ENCODE measurements around the gene ARMH3.

ARMH3 gene

GRCh38 chr10:101879456-101880231 lies 176.3 kb downstream of the ARMH3 start:
- Histone ChIP-seq H3K27me3 (replicated peaks) (no peaks in the 10 kb centered on the region), H3K27ac (peak overlapping the region; percentile 49), H3K4me3 (ENCODE audit: low read depth, low read length) (no peak overlapping the region), H3K36me3 (replicated peaks) (no peaks in the 10 kb centered on the region)
- no peak for TF ChIP-seq CTCF (IDR thresholded peaks at IDR 0.05; ENCODE audit: low read depth, low read length, missing control alignments)
- peak; percentile 73 for DNase-seq
- in situ Hi-C loops (cut with HindIII; ENCODE audit: low pct_ligation_motif_present, low sequenced_read_pairs), result loop anchor here (25.0 kb wide), 1 partner anchor 133 kb away; no protein-coding TSS in a partner anchor

- Histone ChIP-seq H3K4me3 (ENCODE audit: low read depth, low read length) (no peak overlapping the region), H3K36me3 (replicated peaks) (no peaks in the 10 kb centered on the region), H3K27me3 (replicated peaks) (no peaks in the 10 kb centered on the region), H3K27ac (peak overlapping the region; percentile 49)
- no peak for DNase-seq
- no peak for TF ChIP-seq CTCF (IDR thresholded peaks at IDR 0.05; ENCODE audit: low read depth, low read length, missing control alignments)
- in situ Hi-C loops (cut with HindIII; ENCODE audit: low pct_ligation_motif_present, low sequenced_read_pairs), result loop anchor here (25.0 kb wide), 1 partner anchor 133 kb away; no protein-coding TSS in a partner anchor
Measured at GRCh38 chr10:101878869-101879268, 177.1 kb downstream of the ARMH3 start.

- H3K4me3 ChIP-seq (ENCODE audit: low read depth, low read length), result no peak overlapping the region
- no peak for TF ChIP-seq CTCF (IDR thresholded peaks at IDR 0.05; ENCODE audit: low read depth, low read length, missing control alignments)
- no peak for DNase-seq
- H3K36me3 ChIP-seq (replicated peaks), result no peaks in the 10 kb centered on the region
- no peak overlapping the region for H3K27ac ChIP-seq
- H3K27me3 ChIP-seq (replicated peaks), result no peaks in the 10 kb centered on the region
- in situ Hi-C loops (cut with HindIII; ENCODE audit: low pct_ligation_motif_present, low sequenced_read_pairs), result loop anchor here (25.0 kb wide), 1 partner anchor 137 kb away; no protein-coding TSS in a partner anchor
Measured at GRCh38 chr10:101875068-101875688, 180.8 kb downstream of the ARMH3 start.

- in situ Hi-C loops (cut with HindIII; ENCODE audit: low pct_ligation_motif_present, low sequenced_read_pairs), result no loop called here
- DNase-seq, result no peak
- H3K4me3 ChIP-seq (ENCODE audit: low read depth, low read length), result no peak overlapping the region
- no peak for TF ChIP-seq CTCF (IDR thresholded peaks at IDR 0.05; ENCODE audit: low read depth, low read length, missing control alignments)
- no peak overlapping the region for H3K27ac ChIP-seq
- H3K36me3 ChIP-seq (replicated peaks), result no peaks in the 10 kb centered on the region
- no peaks in the 10 kb centered on the region for H3K27me3 ChIP-seq (replicated peaks)
Measured at GRCh38 chr10:101874252-101874651, 181.7 kb downstream of the ARMH3 start.

DNA sequence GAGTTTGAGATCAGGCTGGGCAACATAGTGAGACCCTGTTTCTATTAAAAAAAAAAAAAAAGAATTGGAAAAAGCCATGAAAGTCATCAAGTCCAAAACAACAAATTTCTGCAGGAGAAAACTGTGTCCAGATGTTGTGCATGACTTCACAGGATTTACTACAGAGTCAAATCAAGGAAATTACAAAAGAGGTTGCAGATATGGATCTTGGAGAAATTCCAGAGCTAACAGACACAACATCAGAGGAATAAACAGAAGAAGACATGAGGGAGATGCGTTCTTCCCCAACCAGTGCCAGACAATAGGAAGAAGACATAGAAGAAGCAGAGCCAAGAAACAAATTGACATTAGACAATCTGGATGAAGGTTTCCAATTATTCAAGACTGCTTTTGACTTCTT lies 188.0 kb downstream of the ARMH3 start:
- Histone ChIP-seq H3K4me3 (ENCODE audit: low read depth, low read length) (no peak overlapping the region), H3K36me3 (replicated peaks) (no peaks in the 10 kb centered on the region), H3K27ac (no peak overlapping the region), H3K27me3 (replicated peaks) (no peaks in the 10 kb centered on the region)
- DNase-seq, result no peak
- in situ Hi-C loops (cut with HindIII; ENCODE audit: low pct_ligation_motif_present, low sequenced_read_pairs), result no loop called here
- no peak for TF ChIP-seq CTCF (IDR thresholded peaks at IDR 0.05; ENCODE audit: low read depth, low read length, missing control alignments)
